ENCODE results near the gene RHOXF2B. TPM values are rescaled to one million over a fixed set of nuclear protein-coding genes. Genes with fewer than 3 reads are reported as not detected.

RHOXF2B gene
- total RNA-seq, 1 donor from 2014 or later: not detected

Other genes with a start within 250 kb of the RHOXF2B start
- gene UPF3B, start 224.7 kb downstream of the RHOXF2B start, total RNA-seq: 2.2 and 4.1 TPM in 2 replicates
- gene RNF113A, start 206.0 kb downstream of the RHOXF2B start, total RNA-seq: 14.2 and 17.3 TPM in 2 replicates
- 64.1 and 69.8 TPM in 2 replicates for gene NDUFA1, start 205.9 kb downstream of the RHOXF2B start, total RNA-seq
- gene AKAP14, start 181.8 kb downstream of the RHOXF2B start, total RNA-seq: not detected in 2 replicates
- 4.8 and 5.2 TPM in 2 replicates for gene NKAP, start 133.9 kb downstream of the RHOXF2B start, total RNA-seq
- gene RHOXF1, start 38.2 kb upstream of the RHOXF2B start, total RNA-seq: not detected in 2 replicates
- not detected in 2 replicates for gene RHOXF2, start 80.9 kb upstream of the RHOXF2B start, total RNA-seq
- 19.1 and 19.4 TPM in 2 replicates for gene ZBTB33, start 173.1 kb upstream of the RHOXF2B start, total RNA-seq
- 0.05 TPM in 1 of 2 replicates, not detected in the other for gene TMEM255A, start 233.8 kb upstream of the RHOXF2B start, total RNA-seq